ENCODE data around the gene ANKRD40. TPM values are rescaled to one million over a fixed set of nuclear protein-coding genes. Genes with fewer than 3 reads are reported as not detected.

Gene ANKRD40
- total and polyA plus RNA-seq, 12 donors = 18.2 to 56.8 (median 42.7) TPM

DNA sequence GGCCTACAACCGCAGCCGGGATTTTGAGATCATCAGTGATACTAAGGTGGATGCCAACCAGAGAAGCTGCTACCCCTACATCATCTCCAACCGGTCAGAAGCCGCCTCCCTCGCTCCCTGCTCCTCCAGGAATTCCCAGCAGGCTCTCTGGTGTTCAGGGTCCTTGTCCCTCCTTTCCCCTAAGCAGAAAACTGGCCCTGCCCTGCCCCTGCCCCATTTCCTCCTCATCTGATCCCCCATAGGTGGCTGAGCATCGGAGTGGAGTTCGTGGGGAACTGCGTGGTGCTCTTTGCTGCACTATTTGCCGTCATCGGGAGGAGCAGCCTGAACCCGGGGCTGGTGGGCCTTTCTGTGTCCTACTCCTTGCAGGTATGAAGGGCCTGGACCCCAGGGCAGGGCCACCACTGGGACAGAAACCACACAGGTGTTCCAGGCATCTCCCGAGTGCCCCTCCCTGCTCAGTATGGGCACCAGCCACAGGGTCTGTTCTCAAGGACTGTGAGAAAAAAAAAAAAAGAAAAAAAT lies 29.8 kb downstream of the ANKRD40 start:
- H3K27me3 ChIP-seq = no peaks in the 10 kb centered on the region
- 90 to 92% methylated on average over 12 of the region's 12 CpGs for WGBS, 2 donors
- peaks cover 0 to 14% (median 6%) of the 10 kb centered on the region in 9 donors for H3K4me1 ChIP-seq
- H3K9me3 ChIP-seq = no peaks in the 10 kb centered on the region
- intact Hi-C loops (cut with DNase I) = loop anchor here in 3 of 10 donors (5.0 kb wide), 3 partner anchors 41 to 126 kb away; partner anchors contain the start of gene ABCC3 (in 1 of the 3)
- H3K4me3 ChIP-seq = no peak overlapping the region
- no peaks in the 10 kb centered on the region for H3K36me3 ChIP-seq
- ATAC-seq = no peak
- TF ChIP-seq, protein P1, sequence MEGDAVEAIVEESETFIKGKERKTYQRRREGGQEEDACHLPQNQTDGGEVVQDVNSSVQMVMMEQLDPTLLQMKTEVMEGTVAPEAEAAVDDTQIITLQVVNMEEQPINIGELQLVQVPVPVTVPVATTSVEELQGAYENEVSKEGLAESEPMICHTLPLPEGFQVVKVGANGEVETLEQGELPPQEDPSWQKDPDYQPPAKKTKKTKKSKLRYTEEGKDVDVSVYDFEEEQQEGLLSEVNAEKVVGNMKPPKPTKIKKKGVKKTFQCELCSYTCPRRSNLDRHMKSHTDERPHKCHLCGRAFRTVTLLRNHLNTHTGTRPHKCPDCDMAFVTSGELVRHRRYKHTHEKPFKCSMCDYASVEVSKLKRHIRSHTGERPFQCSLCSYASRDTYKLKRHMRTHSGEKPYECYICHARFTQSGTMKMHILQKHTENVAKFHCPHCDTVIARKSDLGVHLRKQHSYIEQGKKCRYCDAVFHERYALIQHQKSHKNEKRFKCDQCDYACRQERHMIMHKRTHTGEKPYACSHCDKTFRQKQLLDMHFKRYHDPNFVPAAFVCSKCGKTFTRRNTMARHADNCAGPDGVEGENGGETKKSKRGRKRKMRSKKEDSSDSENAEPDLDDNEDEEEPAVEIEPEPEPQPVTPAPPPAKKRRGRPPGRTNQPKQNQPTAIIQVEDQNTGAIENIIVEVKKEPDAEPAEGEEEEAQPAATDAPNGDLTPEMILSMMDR (IDR thresholded peaks at IDR 0.05) = no peak
- H3K27ac ChIP-seq = no peak overlapping the region
- DNase-seq = no peak

DNA sequence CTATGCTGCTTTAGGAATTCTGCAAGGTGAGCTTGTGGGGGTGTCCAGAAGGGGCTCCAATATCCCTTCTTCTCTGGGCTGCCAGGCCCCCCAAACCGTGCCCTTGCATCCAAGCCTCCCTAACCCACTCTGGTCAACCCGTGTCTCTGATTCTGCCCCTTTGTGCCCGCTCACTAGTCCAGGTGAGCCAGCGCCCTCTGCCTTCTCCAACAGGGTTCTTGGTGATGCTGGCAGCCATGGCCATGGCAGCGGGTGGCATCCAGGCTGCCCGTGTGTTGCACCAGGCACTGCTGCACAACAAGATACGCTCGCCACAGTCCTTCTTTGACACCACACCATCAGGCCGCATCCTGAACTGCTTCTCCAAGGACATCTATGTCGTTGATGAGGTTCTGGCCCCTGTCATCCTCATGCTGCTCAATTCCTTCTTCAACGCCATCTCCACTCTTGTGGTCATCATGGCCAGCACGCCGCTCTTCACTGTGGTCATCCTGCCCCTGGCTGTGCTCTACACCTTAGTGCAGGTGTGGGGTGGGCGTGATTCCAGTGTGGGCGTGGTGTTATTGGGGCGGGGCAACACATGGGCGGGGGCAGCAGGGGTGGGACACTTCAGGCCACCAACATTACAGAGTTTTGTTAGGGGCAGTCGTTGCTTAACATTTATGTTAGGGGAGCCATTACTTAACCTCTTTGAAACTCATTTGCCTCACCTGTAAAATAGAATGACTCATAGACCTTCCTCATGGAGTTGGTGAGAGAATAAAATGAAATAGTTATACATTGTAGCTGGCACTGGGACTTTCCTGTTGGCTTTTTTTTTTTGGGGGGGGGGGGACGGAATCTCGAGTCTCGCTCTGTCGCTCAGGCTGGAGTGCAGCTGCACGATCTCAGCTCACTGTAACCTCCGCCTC lies 31.4 kb downstream of the ANKRD40 start:
- Histone ChIP-seq H3K4me3 (no peak overlapping the region), H3K27ac (no peak overlapping the region), H3K9me3 (no peaks in the 10 kb centered on the region), H3K27me3 (no peaks in the 10 kb centered on the region), H3K36me3 (no peaks in the 10 kb centered on the region), H3K4me1 (peaks cover 0 to 9% (median 3%) of the 10 kb centered on the region in 9 donors)
- TF ChIP-seq, protein P1 (IDR thresholded peaks at IDR 0.05) = no peak
- 90 to 92% methylated on average over 24 of the region's 24 CpGs for WGBS, 2 donors
- DNase-seq (no peak), ATAC-seq (no peak)
- intact Hi-C loops (cut with DNase I) = loop anchor here in 3 of 10 donors (5.0 kb wide), 3 partner anchors 39 to 124 kb away; partner anchors contain the start of gene ABCC3 (in 1 of the 3)

DNA sequence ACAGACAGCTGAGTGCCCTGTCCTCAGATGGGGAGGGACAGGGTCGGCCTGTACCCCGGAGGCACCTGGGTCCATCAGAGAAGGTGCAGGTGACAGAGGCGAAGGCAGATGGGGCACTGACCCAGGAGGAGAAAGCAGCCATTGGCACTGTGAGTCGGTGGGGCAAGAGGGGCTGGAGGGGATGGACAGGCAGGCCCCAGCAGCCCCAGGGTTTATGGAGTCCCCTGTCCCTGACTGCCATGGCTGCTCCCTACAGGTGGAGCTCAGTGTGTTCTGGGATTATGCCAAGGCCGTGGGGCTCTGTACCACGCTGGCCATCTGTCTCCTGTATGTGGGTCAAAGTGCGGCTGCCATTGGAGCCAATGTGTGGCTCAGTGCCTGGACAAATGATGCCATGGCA lies 32.1 kb downstream of the ANKRD40 start:
- DNase-seq (no peak), ATAC-seq (peak in 3 of 8 donors; percentile 10 to 23 (median 23))
- intact Hi-C loops (cut with DNase I) = loop anchor here in 3 of 10 donors (5.0 kb wide), 3 partner anchors 38 to 123 kb away; partner anchors contain the start of gene ABCC3 (in 1 of the 3)
- no peak overlapping the region for H3K4me3 ChIP-seq
- no peaks in the 10 kb centered on the region for H3K9me3 ChIP-seq
- H3K27ac ChIP-seq = no peak overlapping the region
- no peaks in the 10 kb centered on the region for H3K36me3 ChIP-seq
- H3K27me3 ChIP-seq = no peaks in the 10 kb centered on the region
- H3K4me1 ChIP-seq = peaks cover 0 to 2% (median 0%) of the 10 kb centered on the region in 9 donors
- WGBS, 2 donors = 89 to 94% methylated on average over 7 of the region's 7 CpGs
- TF ChIP-seq, protein P1 (IDR thresholded peaks at IDR 0.05) = no peak

DNA sequence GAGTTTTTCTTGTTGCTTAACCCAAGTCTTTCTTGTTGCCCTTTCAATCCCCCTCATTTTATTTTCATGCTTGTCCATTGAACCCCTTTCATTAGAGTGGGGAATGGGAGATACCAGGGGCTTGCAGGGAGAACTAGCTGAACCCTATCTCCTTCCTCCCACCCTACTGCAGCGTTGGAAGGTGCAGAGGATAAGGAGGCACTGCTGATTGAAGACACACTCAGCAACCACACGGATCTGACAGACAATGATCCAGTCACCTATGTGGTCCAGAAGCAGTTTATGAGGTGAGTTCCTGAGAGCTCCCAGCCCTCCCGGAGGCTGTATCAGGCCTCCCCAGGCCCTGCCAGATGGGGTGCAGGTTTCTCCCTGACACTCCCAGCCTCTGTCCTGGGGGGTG lies 32.5 kb downstream of the ANKRD40 start:
- TF ChIP-seq, protein P1 (IDR thresholded peaks at IDR 0.05) = no peak
- 71 to 72% methylated on average over 3 of the region's 3 CpGs for WGBS, 2 donors
- H3K9me3 ChIP-seq = no peaks in the 10 kb centered on the region
- intact Hi-C loops (cut with DNase I) = loop anchor here in 3 of 10 donors (5.0 kb wide), 3 partner anchors 38 to 123 kb away; partner anchors contain the start of gene ABCC3 (in 1 of the 3)
- H3K4me3 ChIP-seq = no peak overlapping the region
- no peaks in the 10 kb centered on the region for H3K27me3 ChIP-seq
- no peak for ATAC-seq
- no peak for DNase-seq
- no peaks in the 10 kb centered on the region for H3K36me3 ChIP-seq
- no peaks in the 10 kb centered on the region for H3K4me1 ChIP-seq
- no peak overlapping the region for H3K27ac ChIP-seq
